NCI-H1048 (cell line): ENCODE measurements around the gene SMPD1.

Source experiments
- DNase-seq: peaks from one replicate; lab custom pipeline; 2025; lab: John Stamatoyannopoulos, UW

The SMPD1 gene

GRCh38 chr11:6414874-6415328, 24.6 kb downstream of the SMPD1 start:
- DNase-seq, result no peak

GRCh38 chr11:6415797-6416196, 25.5 kb downstream of the SMPD1 start:
- no peak for DNase-seq

- no peak for DNase-seq
Observed at GRCh38 chr11:6417907-6418556, 27.8 kb downstream of the SMPD1 start.

GRCh38 chr11:6418557-6419008, 28.3 kb downstream of the SMPD1 start:
- no peak for DNase-seq

- no peak for DNase-seq
Observed at GRCh38 chr11:6419009-6419631, 28.8 kb downstream of the SMPD1 start, which contains the start of gene APBB1. TSS of gene APBB1 (minus strand) at chr11:6419094. CDS start at chr11:6411347, 7,747 bp downstream.

- DNase-seq, result no peak
Observed at GRCh38 chr11:6420677-6421076, 30.4 kb downstream of the SMPD1 start.

- DNase-seq, result no peak
Observed at GRCh38 chr11:6427516-6427915, 37.2 kb downstream of the SMPD1 start.

- no peak for DNase-seq
Observed at GRCh38 chr11:6431861-6432260, 41.6 kb downstream of the SMPD1 start.

- DNase-seq, result no peak
Observed at GRCh38 chr11:6433998-6434660, 43.9 kb downstream of the SMPD1 start.

- no peak for DNase-seq
Observed at GRCh38 chr11:6437423-6437822, 47.1 kb downstream of the SMPD1 start.

GRCh38 chr11:6437993-6438392, 47.7 kb downstream of the SMPD1 start:
- no peak for DNase-seq

GRCh38 chr11:6438979-6439571, 48.8 kb downstream of the SMPD1 start:
- no peak for DNase-seq

- no peak for DNase-seq
Observed at GRCh38 chr11:6440906-6441358, 50.7 kb downstream of the SMPD1 start, which contains the start of gene HPX. TSS of gene HPX (minus strand) at chr11:6440987. CDS start at chr11:6440963, 24 bp downstream.

GRCh38 chr11:6442441-6442840, 52.2 kb downstream of the SMPD1 start:
- no peak for DNase-seq

- DNase-seq, result no peak
Observed at GRCh38 chr11:6443269-6444003, 53.2 kb downstream of the SMPD1 start.
